Measurements from ENCODE around the gene C4orf33.

GRCh38 chr4:129109965-129110824 lies 14.2 kb downstream of the C4orf33 start:
- no peak for TF ChIP-seq POLR2AphosphoS5 (IDR thresholded peaks at IDR 0.05)
- TF ChIP-seq, protein P1, sequence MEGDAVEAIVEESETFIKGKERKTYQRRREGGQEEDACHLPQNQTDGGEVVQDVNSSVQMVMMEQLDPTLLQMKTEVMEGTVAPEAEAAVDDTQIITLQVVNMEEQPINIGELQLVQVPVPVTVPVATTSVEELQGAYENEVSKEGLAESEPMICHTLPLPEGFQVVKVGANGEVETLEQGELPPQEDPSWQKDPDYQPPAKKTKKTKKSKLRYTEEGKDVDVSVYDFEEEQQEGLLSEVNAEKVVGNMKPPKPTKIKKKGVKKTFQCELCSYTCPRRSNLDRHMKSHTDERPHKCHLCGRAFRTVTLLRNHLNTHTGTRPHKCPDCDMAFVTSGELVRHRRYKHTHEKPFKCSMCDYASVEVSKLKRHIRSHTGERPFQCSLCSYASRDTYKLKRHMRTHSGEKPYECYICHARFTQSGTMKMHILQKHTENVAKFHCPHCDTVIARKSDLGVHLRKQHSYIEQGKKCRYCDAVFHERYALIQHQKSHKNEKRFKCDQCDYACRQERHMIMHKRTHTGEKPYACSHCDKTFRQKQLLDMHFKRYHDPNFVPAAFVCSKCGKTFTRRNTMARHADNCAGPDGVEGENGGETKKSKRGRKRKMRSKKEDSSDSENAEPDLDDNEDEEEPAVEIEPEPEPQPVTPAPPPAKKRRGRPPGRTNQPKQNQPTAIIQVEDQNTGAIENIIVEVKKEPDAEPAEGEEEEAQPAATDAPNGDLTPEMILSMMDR (IDR thresholded peaks at IDR 0.05): no peak

Measured in transverse colon (tissue), 4 donors.